Stomach smooth muscle (tissue), 2 donors: ENCODE results near the gene EPB41L2.

Experiments
- H3K27ac ChIP-seq: one replicate; pipeline ENCODE4 v1.7.0; 2013; ENCODE audit warnings: mild to moderate bottlenecking, low read length, inconsistent platforms
- H3K27me3 ChIP-seq, 2 donors: one replicate each; pipeline ENCODE4 v1.7.0; 2013; ENCODE audit warnings: low read length in 2 of 2; ENCODE audit not compliant: insufficient read depth in 2 of 2, control insufficient read depth in 1 of 2
- H3K36me3 ChIP-seq, 2 donors: one replicate each; pipeline ENCODE4 v1.7.0; 2013; ENCODE audit warnings: low read length in 2 of 2; ENCODE audit not compliant: control insufficient read depth in 2 of 2, insufficient read depth in 2 of 2
- H3K4me1 ChIP-seq: one replicate; pipeline ENCODE4 v1.7.0; 2013; ENCODE audit warnings: low read length; ENCODE audit not compliant: control insufficient read depth, insufficient read depth
- H3K4me3 ChIP-seq, 2 donors: one replicate each; pipeline ENCODE4 v1.7.0; 2013; ENCODE audit warnings: low read length in 2 of 2
- H3K9ac ChIP-seq, 2 donors: one replicate each; pipeline ENCODE4 v1.7.0; 2013; ENCODE audit warnings: low read length in 2 of 2, mild to moderate bottlenecking in 1 of 2
- H3K9me3 ChIP-seq, 2 donors: one replicate each; pipeline ENCODE4 v1.7.0; 2013; ENCODE audit warnings: low read length in 2 of 2; ENCODE audit not compliant: control insufficient read depth in 2 of 2
- donor health status: healthy.
- donor health status: Pancreatic carcinoma.

Gene EPB41L2

GRCh38 chr6:130908188-130908587, 154.9 kb downstream of the EPB41L2 start:
- H3K4me1 ChIP-seq = no peaks in the 10 kb centered on the region
- H3K27me3 ChIP-seq = no peaks in the 10 kb centered on the region
- H3K9ac ChIP-seq = no peak overlapping the region
- no peaks in the 10 kb centered on the region for H3K36me3 ChIP-seq
- H3K27ac ChIP-seq = no peak overlapping the region
- no peak overlapping the region for H3K4me3 ChIP-seq
- no peaks in the 10 kb centered on the region for H3K9me3 ChIP-seq

DNA sequence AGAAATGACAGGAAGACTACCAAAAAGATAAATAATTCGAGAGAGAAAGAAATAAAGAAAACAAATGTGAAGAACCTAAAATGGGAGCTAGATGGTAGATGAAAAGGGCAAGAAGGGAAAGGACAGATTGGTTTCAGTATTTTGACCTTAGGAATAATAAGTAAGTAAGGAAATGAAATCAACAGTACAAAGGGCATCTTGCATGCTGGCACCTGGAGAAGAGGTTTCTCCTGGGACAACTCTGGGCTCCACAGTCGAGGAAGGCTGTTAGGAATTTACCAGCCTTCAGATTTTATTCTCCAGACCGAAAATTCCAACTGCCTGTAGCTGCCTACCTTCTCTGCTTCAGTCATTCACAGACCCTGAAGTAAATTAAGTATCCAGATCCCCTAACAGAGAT, 155.4 kb downstream of the EPB41L2 start:
- Histone ChIP-seq H3K36me3 (no peaks in the 10 kb centered on the region), H3K9me3 (no peaks in the 10 kb centered on the region), H3K27ac (no peak overlapping the region), H3K27me3 (no peaks in the 10 kb centered on the region), H3K4me1 (no peaks in the 10 kb centered on the region), H3K4me3 (no peak overlapping the region), H3K9ac (no peak overlapping the region)

- H3K9me3 ChIP-seq = no peaks in the 10 kb centered on the region
- H3K36me3 ChIP-seq = no peaks in the 10 kb centered on the region
- H3K27ac ChIP-seq = no peak overlapping the region
- no peak overlapping the region for H3K4me3 ChIP-seq
- H3K9ac ChIP-seq = no peak overlapping the region
- H3K27me3 ChIP-seq = no peaks in the 10 kb centered on the region
- no peaks in the 10 kb centered on the region for H3K4me1 ChIP-seq
Measured at GRCh38 chr6:130906736-130907381, 156.2 kb downstream of the EPB41L2 start.

DNA sequence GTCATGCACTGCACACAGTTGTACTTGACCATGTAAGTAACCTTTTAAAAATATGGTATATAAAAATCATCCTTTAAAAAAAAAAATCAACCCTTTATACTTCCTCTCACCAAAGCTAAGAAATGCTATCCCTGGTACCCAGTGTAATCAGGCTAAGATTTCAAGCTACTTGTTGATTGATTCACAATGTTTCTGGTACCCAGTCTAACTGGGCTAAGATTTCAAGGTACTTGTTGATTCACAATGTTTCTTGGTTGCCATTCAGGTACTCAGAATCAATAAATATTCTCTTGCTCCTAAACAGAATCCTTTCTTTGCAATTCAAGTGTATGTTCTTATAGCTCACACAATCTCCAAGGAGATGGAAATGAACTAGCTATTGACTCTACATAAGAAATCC, 159.4 kb downstream of the EPB41L2 start:
- H3K27ac ChIP-seq = no peak overlapping the region
- H3K36me3 ChIP-seq = peaks cover 0 to 6% of the 10 kb centered on the region in 2 donors
- H3K9me3 ChIP-seq = no peaks in the 10 kb centered on the region
- H3K27me3 ChIP-seq = no peaks in the 10 kb centered on the region
- H3K4me3 ChIP-seq = no peak overlapping the region
- no peaks in the 10 kb centered on the region for H3K4me1 ChIP-seq
- H3K9ac ChIP-seq = no peak overlapping the region

GRCh38 chr6:130903007-130903406, 160.0 kb downstream of the EPB41L2 start:
- H3K9me3 ChIP-seq = no peaks in the 10 kb centered on the region
- no peak overlapping the region for H3K4me3 ChIP-seq
- no peak overlapping the region for H3K27ac ChIP-seq
- H3K9ac ChIP-seq = no peak overlapping the region
- H3K27me3 ChIP-seq = no peaks in the 10 kb centered on the region
- peaks cover 0 to 6% of the 10 kb centered on the region in 2 donors for H3K36me3 ChIP-seq
- no peaks in the 10 kb centered on the region for H3K4me1 ChIP-seq

- H3K36me3 ChIP-seq = peaks cover 0 to 6% of the 10 kb centered on the region in 2 donors
- H3K27ac ChIP-seq = no peak overlapping the region
- H3K27me3 ChIP-seq = no peaks in the 10 kb centered on the region
- no peaks in the 10 kb centered on the region for H3K9me3 ChIP-seq
- H3K9ac ChIP-seq = no peak overlapping the region
- H3K4me1 ChIP-seq = no peaks in the 10 kb centered on the region
- H3K4me3 ChIP-seq = no peak overlapping the region
Measured at GRCh38 chr6:130900913-130901312, 162.1 kb downstream of the EPB41L2 start.

DNA sequence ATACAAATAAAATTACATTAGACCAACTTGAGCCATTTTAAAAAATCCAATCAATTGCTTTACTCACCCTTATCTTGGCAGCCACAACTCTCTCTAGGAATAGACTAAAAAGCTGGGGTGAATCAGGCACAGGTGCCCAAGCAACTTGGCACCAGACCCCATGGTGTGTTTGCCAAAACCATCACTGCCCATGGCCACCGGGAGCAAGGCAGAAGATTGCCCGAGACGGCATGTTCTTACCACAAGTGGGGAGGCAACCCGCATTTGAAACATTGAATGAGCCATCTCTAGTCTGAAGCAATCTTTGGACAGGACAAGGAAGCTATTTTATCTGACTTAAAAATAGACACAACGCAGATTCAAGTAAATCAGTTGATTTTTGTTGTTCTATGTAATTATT, 166.8 kb downstream of the EPB41L2 start:
- Histone ChIP-seq H3K9me3 (no peaks in the 10 kb centered on the region), H3K4me1 (no peaks in the 10 kb centered on the region), H3K27me3 (no peaks in the 10 kb centered on the region), H3K4me3 (no peak overlapping the region), H3K27ac (no peak overlapping the region), H3K9ac (no peak overlapping the region), H3K36me3 (peaks cover 12 to 22% of the 10 kb centered on the region in 2 donors)

- Histone ChIP-seq H3K27me3 (no peaks in the 10 kb centered on the region), H3K9me3 (no peaks in the 10 kb centered on the region), H3K4me3 (no peak overlapping the region), H3K36me3 (peaks cover 12 to 18% of the 10 kb centered on the region in 2 donors), H3K27ac (no peak overlapping the region), H3K4me1 (no peaks in the 10 kb centered on the region), H3K9ac (no peak overlapping the region)
Measured at GRCh38 chr6:130895516-130895915, 167.5 kb downstream of the EPB41L2 start.

- H3K36me3 ChIP-seq = peaks cover 16% of the 10 kb centered on the region in 2 donors
- H3K4me3 ChIP-seq = no peak overlapping the region
- no peak overlapping the region for H3K9ac ChIP-seq
- H3K27me3 ChIP-seq = no peaks in the 10 kb centered on the region
- H3K9me3 ChIP-seq = no peaks in the 10 kb centered on the region
- no peaks in the 10 kb centered on the region for H3K4me1 ChIP-seq
- H3K27ac ChIP-seq = no peak overlapping the region
Measured at GRCh38 chr6:130893766-130894165, 169.3 kb downstream of the EPB41L2 start.

DNA sequence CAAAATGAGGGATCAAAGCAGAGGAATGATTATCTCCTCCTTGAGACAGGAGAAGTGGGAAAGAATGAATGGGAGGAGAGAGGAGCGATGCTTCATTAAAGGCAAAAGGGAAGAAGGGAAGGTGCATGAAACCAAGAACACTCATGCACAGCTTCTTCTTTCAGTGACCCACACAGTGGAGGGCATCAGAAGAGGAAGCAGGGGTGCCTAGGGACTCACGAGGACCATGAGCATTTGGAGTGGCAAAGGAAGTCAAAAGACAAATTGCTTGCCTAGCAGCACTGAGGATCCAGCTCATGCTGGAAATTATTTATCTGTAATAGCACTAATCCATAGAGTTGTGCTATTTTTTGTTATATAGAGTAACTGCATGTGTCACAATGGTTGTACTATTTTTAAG, 169.8 kb downstream of the EPB41L2 start:
- no peaks in the 10 kb centered on the region for H3K27me3 ChIP-seq
- no peak overlapping the region for H3K4me3 ChIP-seq
- H3K36me3 ChIP-seq = peaks cover 16% of the 10 kb centered on the region in 2 donors
- no peaks in the 10 kb centered on the region for H3K4me1 ChIP-seq
- no peak overlapping the region for H3K9ac ChIP-seq
- no peak overlapping the region for H3K27ac ChIP-seq
- H3K9me3 ChIP-seq = no peaks in the 10 kb centered on the region

DNA sequence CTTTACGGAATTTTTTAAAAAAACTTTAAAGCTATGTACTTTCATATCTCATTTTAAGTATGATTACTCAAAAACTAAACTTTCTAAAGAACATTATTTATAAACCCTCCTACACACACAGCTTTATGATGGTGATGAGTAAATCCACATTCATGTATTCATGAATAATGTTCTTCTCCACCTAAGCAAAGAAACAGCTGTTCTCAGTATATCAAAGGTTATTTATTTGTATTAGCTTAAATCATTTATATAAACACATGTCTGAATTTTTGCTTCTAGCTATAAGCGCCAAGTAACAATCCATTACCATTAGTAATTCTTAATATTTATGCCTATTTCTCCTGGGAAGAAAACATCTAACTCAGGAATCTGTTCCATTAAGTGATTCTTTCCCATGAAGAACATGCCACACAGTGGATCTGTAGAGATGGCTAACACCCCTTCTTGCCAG, 172.5 kb downstream of the EPB41L2 start:
- peaks cover 16% of the 10 kb centered on the region in 2 donors for H3K36me3 ChIP-seq
- H3K4me1 ChIP-seq = no peaks in the 10 kb centered on the region
- no peaks in the 10 kb centered on the region for H3K9me3 ChIP-seq
- no peaks in the 10 kb centered on the region for H3K27me3 ChIP-seq
- no peak overlapping the region for H3K27ac ChIP-seq
- no peak overlapping the region for H3K9ac ChIP-seq
- H3K4me3 ChIP-seq = no peak overlapping the region
